Measurements from ENCODE around the gene CAMSAP3.

Gene CAMSAP3, protein sequence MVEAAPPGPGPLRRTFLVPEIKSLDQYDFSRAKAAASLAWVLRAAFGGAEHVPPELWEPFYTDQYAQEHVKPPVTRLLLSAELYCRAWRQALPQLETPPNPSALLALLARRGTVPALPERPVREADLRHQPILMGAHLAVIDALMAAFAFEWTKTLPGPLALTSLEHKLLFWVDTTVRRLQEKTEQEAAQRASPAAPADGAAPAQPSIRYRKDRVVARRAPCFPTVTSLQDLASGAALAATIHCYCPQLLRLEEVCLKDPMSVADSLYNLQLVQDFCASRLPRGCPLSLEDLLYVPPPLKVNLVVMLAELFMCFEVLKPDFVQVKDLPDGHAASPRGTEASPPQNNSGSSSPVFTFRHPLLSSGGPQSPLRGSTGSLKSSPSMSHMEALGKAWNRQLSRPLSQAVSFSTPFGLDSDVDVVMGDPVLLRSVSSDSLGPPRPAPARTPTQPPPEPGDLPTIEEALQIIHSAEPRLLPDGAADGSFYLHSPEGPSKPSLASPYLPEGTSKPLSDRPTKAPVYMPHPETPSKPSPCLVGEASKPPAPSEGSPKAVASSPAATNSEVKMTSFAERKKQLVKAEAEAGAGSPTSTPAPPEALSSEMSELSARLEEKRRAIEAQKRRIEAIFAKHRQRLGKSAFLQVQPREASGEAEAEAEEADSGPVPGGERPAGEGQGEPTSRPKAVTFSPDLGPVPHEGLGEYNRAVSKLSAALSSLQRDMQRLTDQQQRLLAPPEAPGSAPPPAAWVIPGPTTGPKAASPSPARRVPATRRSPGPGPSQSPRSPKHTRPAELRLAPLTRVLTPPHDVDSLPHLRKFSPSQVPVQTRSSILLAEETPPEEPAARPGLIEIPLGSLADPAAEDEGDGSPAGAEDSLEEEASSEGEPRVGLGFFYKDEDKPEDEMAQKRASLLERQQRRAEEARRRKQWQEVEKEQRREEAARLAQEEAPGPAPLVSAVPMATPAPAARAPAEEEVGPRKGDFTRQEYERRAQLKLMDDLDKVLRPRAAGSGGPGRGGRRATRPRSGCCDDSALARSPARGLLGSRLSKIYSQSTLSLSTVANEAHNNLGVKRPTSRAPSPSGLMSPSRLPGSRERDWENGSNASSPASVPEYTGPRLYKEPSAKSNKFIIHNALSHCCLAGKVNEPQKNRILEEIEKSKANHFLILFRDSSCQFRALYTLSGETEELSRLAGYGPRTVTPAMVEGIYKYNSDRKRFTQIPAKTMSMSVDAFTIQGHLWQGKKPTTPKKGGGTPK

DNA sequence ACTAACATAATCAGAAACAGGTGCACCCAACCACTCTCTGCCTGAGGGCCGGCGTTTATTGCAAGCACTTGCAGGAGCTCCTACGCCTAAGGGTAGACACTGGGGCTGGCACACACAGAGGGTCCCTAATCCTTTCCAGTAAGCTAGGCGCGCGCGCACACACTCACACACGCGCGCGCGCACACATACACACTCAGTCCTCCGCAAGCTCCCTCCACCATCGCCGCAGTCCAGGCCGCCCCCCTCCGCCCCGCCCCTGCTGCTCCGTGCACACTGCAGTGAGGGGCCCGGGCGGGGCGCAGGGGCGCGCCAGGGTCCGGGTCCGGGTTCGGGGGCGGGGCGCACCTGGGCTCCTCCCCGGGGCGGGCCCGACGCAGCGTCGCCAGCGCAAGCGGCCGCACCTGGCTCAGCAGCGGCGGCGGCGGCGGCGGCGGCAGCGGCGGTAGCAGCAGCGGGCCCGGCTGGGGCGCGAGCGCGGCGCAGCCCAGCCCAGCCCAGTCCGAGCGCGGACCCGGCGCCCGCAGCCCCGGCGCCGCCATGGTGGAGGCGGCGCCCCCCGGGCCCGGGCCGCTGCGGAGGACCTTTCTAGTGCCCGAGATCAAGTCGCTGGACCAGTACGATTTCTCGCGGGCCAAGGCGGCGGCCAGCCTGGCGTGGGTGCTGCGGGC is at the start of gene CAMSAP3:
Gene CAMSAP3, plus strand, starts transcription at position 398 of the 668 bp plus-strand sequence. Its CDS starts 140 bp downstream, at position 538.
- DNase-seq = peak; percentile 13

DNA sequence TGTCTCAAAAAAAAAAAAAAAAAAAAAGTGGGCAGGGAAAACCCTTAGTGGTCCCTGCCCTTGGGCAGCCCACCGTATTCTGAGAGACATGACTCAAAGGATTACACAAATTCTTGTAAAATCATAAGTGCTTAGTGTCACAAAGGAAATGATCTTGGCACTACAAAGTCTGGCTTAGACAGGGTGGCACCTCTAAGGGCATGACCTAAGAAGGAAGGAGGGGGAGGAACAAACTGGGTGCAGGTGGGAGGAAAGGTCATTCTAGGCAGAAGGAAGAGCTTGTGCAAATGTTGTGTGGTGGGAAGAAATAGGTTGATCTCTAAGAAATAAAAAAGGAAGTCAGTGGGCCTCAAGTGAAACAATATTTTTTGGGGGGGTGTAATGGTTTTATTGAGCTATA is 49.8 kb upstream of the CAMSAP3 start:
- no peak for DNase-seq

DNA sequence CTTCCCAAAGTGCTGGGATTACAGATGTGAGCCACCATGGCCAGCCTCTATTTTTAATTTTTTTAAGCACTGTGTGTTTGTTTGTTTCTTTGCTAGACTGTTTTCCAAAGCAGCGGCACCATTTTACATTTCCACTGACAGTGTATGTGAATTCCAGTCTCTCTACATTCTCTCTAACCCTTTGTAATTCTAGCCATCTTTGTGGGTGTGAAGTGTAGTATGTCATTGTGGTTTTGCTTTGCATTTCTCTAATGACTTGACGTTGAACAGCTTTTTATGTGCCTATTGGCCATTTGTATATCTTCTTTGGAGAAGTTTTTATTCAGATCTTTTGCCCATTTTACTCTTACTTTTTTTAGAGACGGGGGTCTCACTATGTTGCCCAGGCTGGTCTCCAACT is 48.5 kb upstream of the CAMSAP3 start:
- DNase-seq = peak; percentile 25

DNA sequence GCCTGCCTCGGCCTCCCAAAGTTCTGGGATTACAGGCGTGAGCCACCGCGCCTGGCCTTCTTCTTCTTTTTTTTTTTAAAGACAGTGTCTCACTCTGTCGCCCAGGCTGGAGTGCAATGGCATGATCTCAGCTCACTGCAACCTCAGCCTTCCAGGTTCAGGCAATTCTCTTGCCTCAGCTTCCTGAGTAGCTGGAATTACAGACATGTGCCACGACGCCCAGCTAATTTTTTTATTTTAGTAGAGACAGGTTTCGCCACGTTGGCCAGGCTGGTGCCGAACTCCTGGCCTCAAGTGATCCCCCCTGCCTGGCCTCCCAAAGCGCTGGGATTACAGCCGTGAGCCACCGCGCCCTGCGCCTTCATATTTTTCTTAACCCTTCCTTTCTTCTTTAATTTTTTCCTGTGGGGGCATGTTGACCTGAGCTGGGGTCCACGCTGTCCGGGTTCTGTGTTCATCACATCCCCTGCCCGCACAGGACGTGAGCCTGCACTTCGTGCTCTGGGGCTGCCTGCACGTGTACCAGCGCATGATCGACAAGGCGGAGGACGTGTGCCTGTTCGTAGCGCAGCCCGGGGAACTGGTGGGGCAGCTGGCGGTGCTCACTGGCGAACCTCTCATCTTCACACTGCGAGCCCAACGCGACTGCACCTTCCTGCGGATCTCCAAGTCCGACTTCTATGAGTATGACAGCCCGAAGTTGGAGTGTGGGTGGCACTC is 46.1 kb upstream of the CAMSAP3 start:
- no peak for DNase-seq

DNA sequence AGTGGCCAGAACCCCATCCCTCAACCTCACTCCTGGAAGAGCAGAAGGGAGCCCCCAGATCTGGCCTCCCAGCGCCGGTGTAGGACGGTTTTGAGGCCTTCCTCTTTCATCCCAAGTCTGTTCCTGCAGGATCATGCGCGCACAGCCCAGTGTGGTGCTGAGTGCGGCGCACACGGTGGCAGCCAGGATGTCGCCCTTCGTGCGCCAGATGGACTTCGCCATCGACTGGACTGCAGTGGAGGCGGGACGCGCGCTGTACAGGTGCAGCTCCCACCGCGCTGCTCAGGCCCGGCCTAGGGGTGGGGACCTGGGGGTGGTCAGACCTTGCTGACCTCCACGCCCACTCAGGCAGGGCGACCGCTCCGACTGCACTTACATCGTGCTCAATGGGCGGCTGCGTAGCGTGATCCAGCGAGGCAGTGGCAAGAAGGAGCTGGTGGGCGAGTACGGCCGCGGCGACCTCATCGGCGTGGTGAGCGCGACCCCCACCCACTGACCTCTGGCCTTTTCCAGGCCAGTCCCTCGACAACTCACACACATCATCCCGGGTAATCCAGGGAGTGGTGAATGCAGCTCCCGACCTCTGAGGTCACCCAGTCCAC is 45.4 kb upstream of the CAMSAP3 start:
- no peak for DNase-seq

DNA sequence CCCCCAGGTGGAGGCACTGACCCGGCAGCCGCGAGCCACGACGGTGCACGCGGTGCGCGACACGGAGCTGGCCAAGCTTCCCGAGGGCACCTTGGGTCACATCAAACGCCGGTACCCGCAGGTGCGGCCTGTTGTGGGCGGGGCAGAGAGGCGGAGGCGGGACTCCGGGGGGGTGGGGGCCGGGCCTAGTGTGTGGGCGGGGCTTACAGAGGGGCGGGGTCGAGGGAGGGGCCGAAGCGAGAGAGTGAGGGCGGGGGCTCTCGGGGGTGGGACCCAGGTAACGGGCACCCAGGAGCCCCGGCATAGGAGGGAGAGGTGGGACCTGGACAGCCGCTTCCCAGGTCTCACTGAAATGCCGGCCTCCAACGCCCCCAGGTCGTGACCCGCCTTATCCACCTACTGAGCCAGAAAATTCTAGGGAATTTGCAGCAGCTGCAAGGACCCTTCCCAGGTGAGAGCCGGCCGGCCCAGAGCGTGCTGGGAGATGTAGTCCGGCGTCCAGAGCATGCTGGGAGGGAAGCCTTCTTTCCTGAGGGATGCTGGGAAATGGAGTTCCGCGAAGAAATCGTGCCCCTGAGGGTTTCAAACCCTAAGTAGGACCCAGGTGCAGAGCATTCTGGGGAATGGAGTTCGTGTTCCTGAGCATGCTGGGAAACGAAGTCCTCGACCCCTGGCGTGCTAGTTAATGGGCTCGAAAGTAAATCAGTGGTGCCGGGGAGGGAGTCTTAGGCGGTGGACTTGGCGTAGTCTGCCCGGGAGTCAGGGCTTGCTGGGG is 44.5 kb upstream of the CAMSAP3 start:
- peak; percentile 60 for DNase-seq

DNA sequence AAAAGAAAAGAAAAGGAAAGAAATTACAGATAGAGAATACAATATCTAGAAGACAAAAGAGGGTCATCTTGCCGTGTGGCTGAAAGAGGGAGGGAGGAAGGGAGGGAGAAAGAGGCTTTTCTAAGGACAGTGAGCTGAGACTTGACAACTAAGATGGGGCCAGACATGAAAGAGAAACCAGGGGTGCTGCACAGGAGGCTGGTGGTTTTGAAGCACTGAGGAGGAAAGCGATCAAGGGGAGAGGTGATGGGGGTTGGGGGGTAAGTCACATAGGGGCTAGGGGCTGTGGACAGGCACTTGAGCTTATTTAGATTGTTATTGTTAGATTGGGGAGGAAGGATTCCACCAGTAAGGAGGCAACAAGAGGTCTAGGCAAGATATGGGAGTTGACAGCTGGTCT is 42.9 kb upstream of the CAMSAP3 start:
- no peak for DNase-seq

DNA sequence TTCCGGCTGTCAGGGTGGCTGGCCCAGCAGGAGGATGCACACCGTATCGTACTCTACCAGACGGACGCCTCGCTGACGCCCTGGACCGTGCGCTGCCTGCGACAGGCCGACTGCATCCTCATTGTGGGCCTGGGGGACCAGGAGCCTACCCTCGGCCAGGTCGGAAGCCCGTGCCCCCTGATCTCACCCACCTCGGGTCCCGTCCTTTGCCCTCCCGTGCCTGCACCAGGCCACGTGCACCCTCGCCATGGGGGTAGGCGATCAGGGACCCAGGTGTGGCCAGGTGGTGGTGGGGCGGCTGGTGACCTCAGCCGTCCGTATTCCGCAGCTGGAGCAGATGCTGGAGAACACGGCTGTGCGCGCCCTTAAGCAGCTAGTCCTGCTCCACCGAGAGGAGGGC is 41.1 kb upstream of the CAMSAP3 start:
- DNase-seq = no peak

DNA sequence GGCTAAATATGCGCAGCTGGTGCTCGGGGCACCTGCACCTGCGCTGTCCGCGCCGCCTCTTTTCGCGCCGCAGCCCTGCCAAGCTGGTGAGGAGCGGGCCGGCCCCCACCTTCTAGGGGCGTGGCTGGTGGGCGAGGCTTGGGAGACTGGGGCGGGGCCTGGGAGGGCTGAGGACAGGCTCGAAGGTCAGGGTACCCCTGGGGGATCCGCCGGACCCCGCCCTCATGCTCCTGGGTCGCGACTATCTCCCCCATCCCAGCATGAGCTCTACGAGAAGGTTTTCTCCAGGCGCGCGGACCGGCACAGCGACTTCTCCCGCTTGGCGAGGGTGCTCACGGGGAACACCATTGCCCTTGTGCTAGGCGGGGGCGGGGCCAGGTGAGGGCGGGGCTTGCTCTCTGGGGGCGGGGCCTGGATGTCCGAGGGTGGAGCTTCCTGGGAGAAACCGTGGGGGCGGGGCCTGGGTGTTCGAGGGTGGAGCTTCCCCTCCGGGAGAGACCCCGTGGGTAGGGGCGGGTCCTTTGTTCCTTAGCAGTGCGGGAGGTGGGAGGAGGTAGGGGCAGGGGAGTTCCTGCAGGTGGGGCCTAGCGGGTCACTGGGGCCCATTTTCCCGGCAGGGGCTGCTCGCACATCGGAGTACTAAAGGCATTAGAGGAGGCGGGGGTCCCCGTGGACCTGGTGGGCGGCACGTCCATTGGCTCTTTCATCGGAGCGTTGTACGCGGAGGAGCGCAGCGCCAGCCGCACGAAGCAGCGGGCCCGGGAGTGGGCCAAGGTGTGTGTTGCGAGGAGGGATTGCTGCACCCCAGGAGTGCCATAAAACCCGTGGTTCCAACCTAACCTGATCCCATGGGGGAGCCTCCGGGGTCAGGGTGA is 40.4 kb upstream of the CAMSAP3 start:
- no peak for DNase-seq

DNA sequence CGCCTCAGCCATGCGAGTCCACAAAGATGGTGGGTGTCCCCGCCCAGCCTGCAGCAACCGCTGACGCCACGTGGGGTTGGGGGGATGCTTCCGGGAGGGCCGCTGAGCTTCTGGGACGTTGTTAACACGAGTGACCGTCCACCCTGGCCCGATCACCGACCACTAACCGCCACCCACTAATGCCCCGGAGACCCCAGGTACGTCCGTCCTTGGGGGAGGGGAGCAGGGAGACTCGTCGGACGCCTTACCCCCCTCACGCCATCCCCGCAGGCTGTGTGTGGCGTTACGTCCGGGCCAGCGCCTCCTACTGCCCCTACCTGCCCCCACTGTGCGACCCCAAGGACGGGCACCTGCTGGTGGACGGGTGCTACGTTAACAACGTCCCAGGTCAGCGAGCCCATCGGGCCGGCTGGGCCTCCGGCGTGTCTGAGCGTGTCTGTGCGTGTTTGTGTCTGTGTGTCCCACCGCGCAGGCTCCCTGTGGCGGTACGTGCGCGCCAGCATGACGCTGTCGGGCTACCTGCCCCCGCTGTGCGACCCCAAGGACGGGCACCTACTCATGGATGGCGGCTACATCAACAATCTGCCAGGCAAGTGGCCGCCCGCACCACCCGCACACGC is 38.9 kb upstream of the CAMSAP3 start:
- no peak for DNase-seq

DNA sequence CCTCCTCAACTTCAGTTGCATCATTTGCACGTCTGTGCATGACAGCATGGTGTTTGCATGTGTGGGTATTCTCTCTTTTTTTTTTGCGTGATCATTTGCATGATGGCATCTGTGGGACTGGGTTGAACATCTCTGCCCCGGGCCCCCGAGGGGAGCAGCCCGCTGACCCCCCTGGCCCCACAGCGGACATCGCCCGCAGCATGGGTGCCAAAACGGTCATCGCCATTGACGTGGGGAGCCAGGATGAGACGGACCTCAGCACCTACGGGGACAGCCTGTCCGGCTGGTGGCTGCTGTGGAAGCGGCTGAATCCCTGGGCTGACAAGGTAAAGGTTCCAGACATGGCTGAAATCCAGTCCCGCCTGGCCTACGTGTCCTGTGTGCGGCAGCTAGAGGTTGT is 37.0 kb upstream of the CAMSAP3 start:
- no peak for DNase-seq

DNA sequence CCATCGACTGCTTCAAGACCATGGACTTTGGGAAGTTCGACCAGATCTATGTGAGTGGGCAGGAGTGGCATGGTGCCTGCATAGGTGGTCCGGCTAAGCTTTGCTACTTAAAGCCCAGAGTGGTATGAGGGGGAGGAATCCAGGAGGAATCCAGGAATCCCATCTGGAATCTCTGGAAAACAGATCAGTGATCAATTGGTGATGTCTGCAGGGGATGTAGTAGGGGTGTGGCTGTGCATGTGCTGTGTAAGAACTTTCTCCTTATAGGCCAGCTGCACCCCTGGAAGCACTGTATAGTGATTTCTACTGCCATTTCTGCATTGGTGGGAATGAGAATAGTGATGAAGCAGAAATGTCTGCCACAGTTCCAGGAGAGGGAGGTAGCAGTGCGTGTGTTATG is 36.6 kb upstream of the CAMSAP3 start:
- no peak for DNase-seq

DNA sequence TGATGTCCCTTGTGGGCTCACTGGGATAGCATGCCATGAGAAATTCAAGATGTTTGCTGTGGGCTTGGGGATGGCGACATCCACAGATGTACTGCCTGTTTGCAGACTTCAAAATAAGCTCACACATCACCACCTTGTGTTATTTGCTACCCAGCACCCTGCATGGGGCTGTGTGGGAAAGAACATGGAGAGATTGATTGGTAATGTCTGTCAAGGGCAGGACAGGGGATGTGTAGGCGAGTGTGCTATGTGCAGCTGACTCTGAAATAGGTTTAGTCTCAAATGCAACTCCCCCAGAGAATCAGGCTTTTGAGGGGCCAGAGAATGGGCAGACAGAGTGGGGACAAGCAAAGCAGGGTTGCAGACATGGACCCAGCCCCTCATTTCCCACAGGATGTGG is 35.4 kb upstream of the CAMSAP3 start:
- DNase-seq = no peak

DNA sequence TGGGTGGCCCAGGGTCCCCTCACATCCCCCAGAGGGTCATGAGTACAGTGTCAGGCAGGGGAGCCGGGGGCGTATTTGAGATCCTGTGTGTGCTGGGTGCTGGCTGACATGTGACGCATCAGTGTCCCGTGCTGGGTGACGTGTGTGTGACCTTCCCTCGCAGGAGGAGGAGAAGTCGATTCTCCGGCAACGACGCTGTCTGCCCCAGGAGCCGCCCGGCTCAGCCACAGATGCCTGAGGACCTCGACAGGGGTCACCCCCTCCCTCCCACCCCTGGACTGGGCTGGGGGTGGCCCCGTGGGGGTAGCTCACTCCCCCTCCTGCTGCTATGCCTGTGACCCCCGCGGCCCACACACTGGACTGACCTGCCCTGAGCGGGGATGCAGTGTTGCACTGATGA is 34.3 kb upstream of the CAMSAP3 start:
- no peak for DNase-seq

DNA sequence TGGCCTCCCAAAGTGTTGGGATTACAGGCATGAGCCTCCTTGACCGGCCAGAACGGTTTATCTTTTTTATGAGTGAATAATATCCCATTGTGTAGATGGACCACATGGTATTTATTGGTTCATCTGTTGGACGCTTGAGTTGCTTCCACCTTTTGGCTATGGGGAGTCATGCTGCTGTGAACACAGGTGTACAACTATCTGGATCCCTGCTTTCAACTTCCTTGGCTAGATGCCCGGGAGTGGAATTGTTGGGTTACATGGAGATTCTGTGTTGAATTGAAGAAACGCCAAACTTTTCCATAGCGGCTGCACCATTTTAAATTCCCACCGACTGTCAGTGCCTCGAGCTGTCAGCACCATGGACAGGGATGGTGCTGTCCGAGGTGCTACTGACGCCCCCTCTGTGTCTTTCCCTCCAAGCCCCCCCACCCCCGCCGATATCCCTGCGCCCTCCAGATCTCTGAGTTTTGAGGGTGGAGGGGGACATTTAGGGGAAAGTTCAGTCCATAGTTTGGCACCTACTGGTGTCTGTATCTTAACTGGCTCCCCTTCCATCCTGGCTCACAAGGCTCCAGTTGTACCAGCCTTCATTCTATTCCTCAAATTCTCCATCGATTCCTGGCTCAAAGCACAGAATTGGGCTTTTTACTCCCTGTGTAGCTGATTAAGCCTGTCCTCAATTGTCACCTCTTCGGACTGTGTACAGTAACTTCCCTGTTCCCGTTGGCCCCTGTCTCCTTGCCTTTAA is 32.8 kb upstream of the CAMSAP3 start:
- no peak for DNase-seq

DNA sequence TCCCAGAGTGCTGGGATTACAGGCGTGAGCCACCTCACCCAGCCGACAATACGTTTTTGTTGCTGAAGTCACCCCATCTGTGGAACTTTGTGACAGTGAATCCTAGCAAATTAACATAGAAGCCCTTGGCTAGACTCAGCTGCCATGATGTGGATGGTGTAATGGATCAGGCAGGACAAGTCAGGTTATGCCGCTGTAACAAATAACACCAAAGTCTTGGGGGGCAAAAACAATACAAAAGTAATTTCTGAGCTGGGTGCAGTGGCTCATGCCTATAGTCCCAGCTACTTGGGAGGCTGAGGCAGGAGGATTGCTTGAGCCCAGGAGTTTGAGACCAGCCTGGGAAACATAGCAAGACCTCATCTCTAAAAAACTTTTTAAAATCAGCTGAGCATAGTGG is 30.8 kb upstream of the CAMSAP3 start:
- no peak for DNase-seq

DNA sequence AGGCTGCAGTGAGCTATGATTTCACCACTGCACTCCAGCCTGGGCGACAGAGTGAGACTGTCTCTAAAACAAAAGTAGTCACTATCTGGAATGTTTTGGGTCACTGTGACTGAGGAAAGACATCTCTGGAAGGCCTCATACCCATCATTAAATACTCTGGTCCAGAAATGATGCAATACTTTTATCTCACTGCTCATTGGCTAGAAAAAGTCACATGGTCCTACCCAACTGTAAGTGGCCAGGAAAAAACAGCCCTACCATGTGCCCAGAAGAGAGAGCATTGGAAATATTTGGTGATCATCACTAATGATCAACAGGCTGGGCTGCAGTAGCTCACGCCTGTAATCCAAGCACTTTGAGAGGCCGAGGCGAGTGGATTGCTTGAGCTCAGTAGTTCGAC is 30.3 kb upstream of the CAMSAP3 start:
- no peak for DNase-seq

DNA sequence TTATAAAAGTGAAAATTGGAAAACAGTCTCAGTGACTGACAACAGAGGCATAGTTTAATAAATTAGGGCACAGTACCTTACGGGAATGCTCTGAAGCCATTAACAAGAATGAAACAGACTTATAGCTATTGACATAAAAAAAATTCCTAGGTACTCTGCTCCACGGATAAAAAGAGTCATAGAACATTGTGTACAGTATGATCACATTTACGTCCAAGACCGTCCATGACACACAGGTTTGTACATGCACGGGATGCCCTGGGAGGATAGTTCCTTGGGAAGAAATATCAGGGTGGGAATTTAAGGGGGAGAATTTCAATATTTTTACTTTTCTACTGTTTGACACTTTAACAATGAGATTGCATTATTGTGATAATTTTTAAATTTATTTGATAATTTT is 24.9 kb upstream of the CAMSAP3 start:
- no peak for DNase-seq
